ENCODE results near the gene PNPLA7. TPM values are rescaled to one million over a fixed set of nuclear protein-coding genes. Genes with fewer than 3 reads are reported as not detected.

Gene PNPLA7
- total and polyA plus RNA-seq, 4 donors = 0.75 to 6.5 (median 2.1) TPM

- TF ChIP-seq HNF4G (IDR thresholded peaks at IDR 0.05) (no peak), NR2F2 (IDR thresholded peaks at IDR 0.05) (no peak), YY1 (IDR thresholded peaks at IDR 0.05) (no peak), RXRA (IDR thresholded peaks at IDR 0.05) (no peak), CTCF (IDR thresholded peaks at IDR 0.05; ENCODE audit: low read depth, low read length, missing input control) (no peak), TAF1 (conservative IDR thresholded peaks at IDR 0.05) (no peak), ATF3 (IDR thresholded peaks at IDR 0.05) (no peak), RAD21 (IDR thresholded peaks at IDR 0.05) (no peak), HNF4A (conservative IDR thresholded peaks at IDR 0.05) (no peak), ZBTB33 (IDR thresholded peaks at IDR 0.05) (no peak), SP1 (IDR thresholded peaks at IDR 0.05) (no peak)
- Histone ChIP-seq H3K27me3 (ENCODE audit: control insufficient read depth in 4 of 4, insufficient read depth in 4 of 4, low read length in 3 of 4) (no peaks in the 10 kb centered on the region), H3K4me1 (ENCODE audit: control insufficient read depth in 4 of 4, insufficient read depth in 4 of 4, low read length in 3 of 4) (no peaks in the 10 kb centered on the region), H3K4me3 (ENCODE audit: low read depth in 1 of 3, low read length in 3 of 3) (no peak overlapping the region), H3K9ac (ENCODE audit: low read depth in 1 of 2, low read length in 2 of 2) (no peak overlapping the region), H3K9me3 (ENCODE audit: control insufficient read depth in 4 of 4, low read length in 3 of 4) (no peaks in the 10 kb centered on the region), H3K27ac (ENCODE audit: low read depth in 1 of 2, low read length in 2 of 2) (no peak overlapping the region), H3K36me3 (ENCODE audit: control insufficient read depth in 4 of 4, insufficient read depth in 3 of 4, low read depth in 1 of 4, low read length in 3 of 4) (peaks cover 0 to 29% (median 2%) of the 10 kb centered on the region in 4 donors)
- no peak for DNase-seq (ENCODE audit: low spot score)
- WGBS = 95% methylated on average over 36 of the region's 36 CpGs
Observed at GRCh38 chr9:137497921-137498719, 52.1 kb downstream of the PNPLA7 start.

- WGBS = 96% methylated on average over 27 of the region's 27 CpGs
- no peaks in the 10 kb centered on the region for H3K4me1 ChIP-seq (ENCODE audit: control insufficient read depth in 4 of 4, insufficient read depth in 4 of 4, low read length in 3 of 4)
- no peaks in the 10 kb centered on the region for H3K27me3 ChIP-seq (ENCODE audit: control insufficient read depth in 4 of 4, insufficient read depth in 4 of 4, low read length in 3 of 4)
- H3K27ac ChIP-seq (ENCODE audit: low read depth in 1 of 2, low read length in 2 of 2) = no peak overlapping the region
- no peak overlapping the region for H3K9ac ChIP-seq (ENCODE audit: low read depth in 1 of 2, low read length in 2 of 2)
- no peak overlapping the region for H3K4me3 ChIP-seq (ENCODE audit: low read depth in 1 of 3, low read length in 3 of 3)
- H3K9me3 ChIP-seq (ENCODE audit: control insufficient read depth in 4 of 4, low read length in 3 of 4) = no peaks in the 10 kb centered on the region
- peaks cover 0 to 27% (median 2%) of the 10 kb centered on the region in 4 donors for H3K36me3 ChIP-seq (ENCODE audit: control insufficient read depth in 4 of 4, insufficient read depth in 3 of 4, low read depth in 1 of 4, low read length in 3 of 4)
- no peak for TF ChIP-seq FOXA2 (IDR thresholded peaks at IDR 0.05)
- no peak for TF ChIP-seq ATF3 (IDR thresholded peaks at IDR 0.05)
- TF ChIP-seq REST (IDR thresholded peaks at IDR 0.05) = no peak
- no peak for TF ChIP-seq EGR1 (IDR thresholded peaks at IDR 0.05; ENCODE audit: low read depth in 2 of 2)
- TF ChIP-seq CTCF (IDR thresholded peaks at IDR 0.05; ENCODE audit: low read depth, low read length, missing input control) = no peak
- TF ChIP-seq ZBTB33 (IDR thresholded peaks at IDR 0.05) = no peak
- no peak for TF ChIP-seq RAD21 (IDR thresholded peaks at IDR 0.05)
- TF ChIP-seq HNF4G (IDR thresholded peaks at IDR 0.05) = no peak
- no peak for TF ChIP-seq FOXA1 (IDR thresholded peaks at IDR 0.05)
- no peak for DNase-seq (ENCODE audit: low spot score)
Observed at GRCh38 chr9:137496601-137497375, 53.4 kb downstream of the PNPLA7 start.
